BJ (cell line): ENCODE data around the gene TPRKB. TPM values are rescaled to one million over a fixed set of nuclear protein-coding genes. Genes with fewer than 3 reads are reported as not detected.
"Not testable (repeated sequence)": the region's sequence is repeated elsewhere in the genome, so short reads cannot be mapped to it uniquely, and the experiment has no call there.

Experiments
- CTCF ChIA-PET: fragments of 350-600 bp; formaldehyde crosslinking; extraction: SDS; loops from one replicate; lab custom pipeline; 2021; ENCODE audit warnings: antibody characterized with exemption, inconsistent platforms; lab: Yijun Ruan, JAX
- POLR2A ChIA-PET: fragments of 300-600 bp; sonication (Branson Sonifier 250); formaldehyde crosslinking; extraction: SDS; loops from one replicate; lab custom pipeline; 2021; ENCODE audit warnings: antibody characterized with exemption; lab: Charles Lee
- DNase-seq: peaks from one replicate; pipeline ENCODE4 v3.0.0-alpha.2; 2011; ENCODE audit warnings: low read depth
- H3K27me3 ChIP-seq: 2 replicates; pipeline ENCODE4 v1.6.0; 2011; ENCODE audit warnings: low read length; ENCODE audit not compliant: control insufficient read depth, insufficient read depth
- H3K36me3 ChIP-seq: 2 replicates; pipeline ENCODE4 v1.5.1; 2011; ENCODE audit warnings: low read length; ENCODE audit not compliant: control insufficient read depth, insufficient read depth
- H3K4me3 ChIP-seq: 2 replicates; pipeline ENCODE4 v1.5.1; 2011; ENCODE audit warnings: low read depth, mild to moderate bottlenecking, control low read depth, low read length
- CTCF ChIP-seq: IDR thresholded peaks from 2 replicates; pipeline ENCODE4 v1.5.1; 2011; ENCODE audit warnings: low read depth, mild to moderate bottlenecking, control low read depth, inconsistent platforms, low read length, moderate library complexity; ENCODE audit not compliant: insufficient read depth
- polyA plus RNA-seq: library from polyadenylated mRNA; depleted of rRNA; stranded (reverse); fragments of >200 nt; gene quantifications from 2 replicates; pipeline ENCODE4 v1.2.3, GENCODE V29; 2011

TPRKB gene
- polyA plus RNA-seq, 1 experiment, result 16.0 TPM

DNA sequence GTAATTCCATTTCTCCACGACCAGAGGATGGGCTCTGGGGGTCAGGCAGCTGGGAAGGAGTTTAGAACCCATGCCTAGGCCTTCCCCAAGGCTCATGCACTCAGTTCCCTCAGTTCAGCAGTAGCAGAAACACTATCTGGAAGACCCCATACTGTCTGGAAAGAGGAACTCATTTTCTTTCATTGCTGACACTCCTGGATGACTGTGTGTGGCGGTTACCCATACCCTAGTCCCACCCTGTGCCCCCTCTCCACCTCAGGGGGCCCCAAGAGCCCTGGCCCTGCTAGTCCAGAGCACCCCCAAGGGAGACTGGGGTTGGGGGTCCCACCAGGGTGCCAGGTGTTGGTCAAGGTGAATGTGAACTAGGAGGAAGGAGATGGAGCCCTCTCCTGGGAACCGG is 29.5 kb downstream of the TPRKB start:
- CTCF ChIA-PET, result no interaction called here
- no peak for TF ChIP-seq CTCF
- no peak for DNase-seq

DNA sequence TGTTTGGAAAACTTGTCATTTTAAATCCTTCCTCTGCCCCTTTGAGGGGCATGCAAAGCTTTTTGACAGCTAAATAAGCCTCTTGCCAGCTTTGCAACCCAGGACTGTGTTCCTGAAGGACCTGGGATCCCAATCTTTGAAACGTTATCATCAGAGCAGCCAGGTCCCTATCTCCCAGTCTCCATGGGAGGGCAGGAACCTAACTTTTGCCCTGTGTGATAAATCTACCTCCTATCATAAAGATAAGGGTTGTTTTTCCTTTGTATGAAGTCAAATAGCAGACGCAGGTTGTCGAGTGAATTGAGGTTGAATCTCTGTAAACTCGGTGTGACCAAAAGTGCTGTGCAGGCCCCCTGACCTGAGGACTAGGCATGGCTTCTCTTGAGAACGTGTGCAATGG is 30.1 kb downstream of the TPRKB start:
- no peaks in the 10 kb centered on the region for H3K36me3 ChIP-seq
- no peak for DNase-seq
- ChIA-PET CTCF (no interaction called here), POLR2A (no interaction called here)
- H3K27me3 ChIP-seq, result peaks cover 2% of the 10 kb centered on the region; the same call in 1 of the 2 replicates
- H3K4me3 ChIP-seq, result no peak overlapping the region
- TF ChIP-seq CTCF, result no peak

More for the DNA sequence above, 29.5 kb downstream of the TPRKB start:
- Histone ChIP-seq H3K36me3 (no peaks in the 10 kb centered on the region), H3K4me3 (no peak overlapping the region), H3K27me3 (peaks cover 2% of the 10 kb centered on the region; the same call in 1 of the 2 replicates)
- POLR2A ChIA-PET, result no interaction called here

DNA sequence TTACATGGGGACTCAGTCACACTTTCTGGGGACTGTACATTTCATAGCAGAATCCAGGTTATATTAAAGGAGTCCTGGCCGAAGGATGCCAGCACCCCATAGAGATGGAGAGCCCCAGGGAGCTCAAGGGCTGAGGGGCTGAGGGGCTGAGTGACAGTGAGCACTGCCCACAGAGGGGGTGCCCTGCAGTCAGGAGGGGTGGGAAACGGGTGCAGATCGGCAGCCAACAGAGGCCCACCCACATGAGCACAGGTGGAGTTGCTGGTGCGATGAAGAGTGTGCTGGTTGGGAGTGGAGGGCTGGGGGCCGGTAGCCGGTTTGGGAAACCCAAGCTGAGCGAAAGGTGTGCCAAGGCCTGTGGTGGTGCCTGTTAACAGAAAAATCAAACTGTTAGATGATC is 32.1 kb downstream of the TPRKB start:
- TF ChIP-seq CTCF, result no peak
- peaks cover 2% of the 10 kb centered on the region; the same call in 1 of the 2 replicates for H3K27me3 ChIP-seq
- POLR2A ChIA-PET, result no interaction called here
- H3K36me3 ChIP-seq, result no peaks in the 10 kb centered on the region
- CTCF ChIA-PET, result no interaction called here
- no peak overlapping the region for H3K4me3 ChIP-seq
- DNase-seq, result no peak

DNA sequence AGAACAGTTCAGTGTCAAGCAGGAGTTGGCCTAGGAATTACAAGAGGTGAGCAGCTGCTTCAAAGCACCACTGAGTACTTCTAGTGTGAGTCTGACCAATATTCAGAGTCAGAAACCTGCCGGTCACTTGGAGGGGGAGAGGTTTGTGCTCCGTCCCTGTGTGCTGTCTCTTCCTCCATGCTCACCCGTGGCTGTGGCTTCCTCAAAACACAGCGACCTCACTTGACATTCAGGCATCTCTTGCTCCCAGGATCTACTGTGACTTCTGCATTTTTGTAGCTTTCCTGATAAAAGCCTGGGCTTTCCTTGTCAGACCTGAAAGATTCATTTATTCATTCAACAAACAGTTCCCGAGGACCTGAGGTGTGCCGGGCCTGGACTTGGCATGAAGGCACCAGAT is 32.9 kb downstream of the TPRKB start:
- Histone ChIP-seq H3K27me3 (peaks cover 2% of the 10 kb centered on the region; the same call in 1 of the 2 replicates), H3K36me3 (no peaks in the 10 kb centered on the region), H3K4me3 (no peak overlapping the region)
- DNase-seq, result no peak
- TF ChIP-seq CTCF, result no peak
- POLR2A ChIA-PET, result no interaction called here
- CTCF ChIA-PET, result no interaction called here

DNA sequence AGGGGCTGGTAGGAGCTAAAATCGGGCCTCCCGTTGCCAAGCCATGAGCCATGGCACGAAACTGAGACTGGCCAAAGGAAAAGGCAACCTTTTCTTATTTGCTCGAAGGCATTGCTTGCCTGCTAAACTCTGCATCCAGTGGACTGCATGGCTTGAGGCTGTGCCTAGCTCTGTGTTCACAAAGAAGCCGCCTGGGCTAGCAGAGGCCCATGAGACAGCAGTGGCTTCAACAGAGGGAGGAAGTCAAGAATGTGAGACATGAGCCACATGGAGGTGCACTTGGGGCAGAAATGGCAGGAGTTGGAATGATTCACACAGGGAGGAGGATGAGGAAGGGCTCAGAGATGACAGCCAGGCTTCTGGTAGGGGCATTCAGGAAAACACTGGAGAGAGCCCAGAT is 33.5 kb downstream of the TPRKB start:
- CTCF ChIA-PET, result interaction anchor here (1.5 kb wide), 1 partner anchor 14 kb away, joined by 3 read pairs; no protein-coding TSS in a partner anchor
- Histone ChIP-seq H3K4me3 (no peak overlapping the region), H3K27me3 (peaks cover 2% of the 10 kb centered on the region; the same call in 1 of the 2 replicates), H3K36me3 (no peaks in the 10 kb centered on the region)
- TF ChIP-seq CTCF, result no peak
- DNase-seq, result no peak
- POLR2A ChIA-PET, result no interaction called here

DNA sequence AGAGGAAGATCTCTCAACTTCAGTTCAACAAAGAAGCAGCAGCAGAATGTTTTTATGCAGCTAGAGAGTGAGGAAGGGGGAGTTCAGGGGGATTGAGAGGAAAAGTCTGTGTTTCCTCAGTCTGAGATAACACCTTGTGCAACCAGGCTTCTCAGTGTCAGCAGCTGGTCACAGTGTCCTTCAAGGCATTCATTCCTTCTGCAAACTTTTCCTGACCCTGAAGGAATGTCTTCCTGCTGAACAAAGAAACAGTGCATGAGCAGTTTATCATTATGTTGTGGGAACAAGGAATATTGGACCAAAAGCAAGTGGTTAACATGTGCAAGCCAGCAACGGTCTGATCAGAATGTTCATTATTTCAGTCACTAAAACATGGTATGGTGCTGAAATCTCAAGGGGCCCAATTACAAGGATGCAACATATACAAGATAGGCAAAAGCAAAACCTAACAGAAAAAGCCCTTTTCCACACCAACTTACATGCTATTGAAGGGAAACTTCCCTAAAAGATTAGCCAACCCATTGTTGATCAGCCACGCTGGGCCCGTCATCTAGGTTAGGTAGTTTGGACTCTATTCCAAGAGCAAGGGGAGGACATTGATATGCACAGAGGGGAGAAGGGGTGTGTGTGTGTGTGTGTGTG is 34.2 kb downstream of the TPRKB start:
- H3K4me3 ChIP-seq, POLR2A ChIA-PET, DNase-seq, H3K27me3 ChIP-seq, H3K36me3 ChIP-seq: not testable (repeated sequence)
- CTCF ChIA-PET, result interaction anchor here (1.5 kb wide), 1 partner anchor 13 kb away, joined by 3 read pairs; no protein-coding TSS in a partner anchor
